CD4-positive, CD25-positive, alpha-beta regulatory T cell (primary cell): ENCODE data around the gene MBOAT1. TPM values are rescaled to one million over a fixed set of nuclear protein-coding genes. Genes with fewer than 3 reads are reported as not detected.

Experiments used
- ATAC-seq, 2 donors: fragments of 150-1000 bp; cut with Tn5 transposase; one replicate each; pipeline ENCODE4 v1.10.0; 2021; ENCODE audit warnings: low read depth in 2 of 2, moderate number of reproducible peaks in 2 of 2, moderate library complexity in 1 of 2
- DNase-seq, 3 donors: peaks; one replicate each; pipeline versions ENCODE4 v3.0.0 to v3.0.0-alpha.2; 2012 to 2022; ENCODE audit warnings: mixed read lengths in 1 of 3
- H3K27ac ChIP-seq: one replicate; pipeline ENCODE4 v1.7.0; 2013; ENCODE audit warnings: mild to moderate bottlenecking, low read length; ENCODE audit not compliant: insufficient read depth, poor library complexity, severe bottlenecking
- H3K27me3 ChIP-seq: one replicate; pipeline ENCODE4 v1.7.0; 2013; ENCODE audit warnings: low read length; ENCODE audit not compliant: control insufficient read depth, insufficient read depth
- H3K36me3 ChIP-seq: one replicate; pipeline ENCODE4 v1.7.0; 2013; ENCODE audit warnings: mild to moderate bottlenecking, low read length, moderate library complexity; ENCODE audit not compliant: control insufficient read depth, insufficient read depth
- H3K4me1 ChIP-seq: 2 replicates; pipeline ENCODE4 v1.7.0; 2013; ENCODE audit warnings: mild to moderate bottlenecking, low read length; ENCODE audit not compliant: insufficient read depth, control insufficient read depth, poor library complexity, severe bottlenecking
- H3K4me3 ChIP-seq: one replicate; pipeline ENCODE4 v1.7.0; 2013; ENCODE audit warnings: low read depth, mild to moderate bottlenecking, low read length, moderate library complexity
- H3K9me3 ChIP-seq, 2 experiments: 1 replicate in 1 of 2; 2 replicates in 1 of 2; pipeline ENCODE4 v1.7.0; 2013; ENCODE audit warnings: low read length in 2 of 2, mild to moderate bottlenecking in 1 of 2, moderate library complexity in 1 of 2; ENCODE audit not compliant: control insufficient read depth in 2 of 2
- H3K27ac Mint-ChIP-seq, 3 donors: one replicate each; pipeline ENCODE4 v1.8.0; 2020 to 2022; ENCODE audit warnings: mild to moderate bottlenecking in 3 of 3, mixed read lengths in 3 of 3, moderate library complexity in 2 of 3
- H3K27me3 Mint-ChIP-seq: one replicate; pipeline ENCODE4 v1.8.0; 2022; ENCODE audit warnings: mild to moderate bottlenecking, mixed read lengths
- H3K36me3 Mint-ChIP-seq: one replicate; pipeline ENCODE4 v1.8.0; 2020; ENCODE audit warnings: mixed read lengths
- H3K4me1 Mint-ChIP-seq, 4 donors: one replicate each; pipeline ENCODE4 v1.8.0; 2020 to 2022; ENCODE audit warnings: mixed read lengths in 4 of 4, mild to moderate bottlenecking in 1 of 4
- H3K4me3 Mint-ChIP-seq, 4 donors: one replicate each; pipeline ENCODE4 v1.8.0; 2020 to 2022; ENCODE audit warnings: mild to moderate bottlenecking in 4 of 4, mixed read lengths in 4 of 4, moderate library complexity in 3 of 4
- H3K9me3 Mint-ChIP-seq, 7 donors: one replicate each; pipeline ENCODE4 v1.8.0; 2020 to 2022; ENCODE audit warnings: mixed read lengths in 7 of 7, mild to moderate bottlenecking in 3 of 7, moderate library complexity in 2 of 7
- polyA plus RNA-seq, 4 donors: library from polyadenylated mRNA; unstranded; fragments of 300-500 nt; fragmentation: Illumina TruSeq; gene quantifications; one replicate each; pipeline ENCODE4 v1.2.3, GENCODE V29; 2021
- total RNA-seq: library from RNA; stranded (reverse); gene quantifications from one replicate; pipeline ENCODE4 v1.2.3, GENCODE V29; 2022

MBOAT1 gene
- total and polyA plus RNA-seq, 5 donors from 2014 or later, result 3.6 to 26.4 (median 6.0) TPM

GRCh38 chr6:20071998-20072397 lies 140.3 kb downstream of the MBOAT1 start:
- Histone ChIP-seq H3K4me3 (no peak overlapping the region), H3K9me3 (peaks cover 0 to 4% of the 10 kb centered on the region in 2 experiments), H3K4me1 (no peaks in the 10 kb centered on the region), H3K36me3 (no peaks in the 10 kb centered on the region), H3K27me3 (peaks cover 4% of the 10 kb centered on the region), H3K27ac (no peak overlapping the region)
- peaks cover 10% of the 10 kb centered on the region for H3K27me3 Mint-ChIP-seq
- DNase-seq (no peak), ATAC-seq (no peak)
- H3K9me3 Mint-ChIP-seq, result peaks cover 1 to 23% (median 9%) of the 10 kb centered on the region in 7 donors
- no peaks in the 10 kb centered on the region for H3K4me1 Mint-ChIP-seq
- H3K27ac Mint-ChIP-seq, result peak overlapping the region in 1 of 3 donors; percentile 59
- no peak overlapping the region for H3K4me3 Mint-ChIP-seq
- H3K36me3 Mint-ChIP-seq, result no peaks in the 10 kb centered on the region

GRCh38 chr6:20070047-20070446 lies 142.2 kb downstream of the MBOAT1 start:
- Histone ChIP-seq H3K36me3 (no peaks in the 10 kb centered on the region), H3K4me3 (no peak overlapping the region), H3K4me1 (no peaks in the 10 kb centered on the region), H3K9me3 (no peaks in the 10 kb centered on the region), H3K27me3 (peaks cover 2% of the 10 kb centered on the region), H3K27ac (no peak overlapping the region)
- ATAC-seq, result no peak
- Mint-ChIP-seq H3K27ac (no peak overlapping the region), H3K4me1 (no peaks in the 10 kb centered on the region), H3K4me3 (no peak overlapping the region), H3K9me3 (peaks cover 0 to 6% (median 3%) of the 10 kb centered on the region in 7 donors), H3K36me3 (no peaks in the 10 kb centered on the region), H3K27me3 (no peaks in the 10 kb centered on the region)
- no peak for DNase-seq

- peaks cover 2% of the 10 kb centered on the region for H3K27me3 ChIP-seq
- no peak overlapping the region for H3K4me3 Mint-ChIP-seq
- no peaks in the 10 kb centered on the region for H3K4me1 Mint-ChIP-seq
- H3K27me3 Mint-ChIP-seq, result no peaks in the 10 kb centered on the region
- ATAC-seq (no peak), DNase-seq (no peak)
- H3K4me3 ChIP-seq, result no peak overlapping the region
- H3K4me1 ChIP-seq, result no peaks in the 10 kb centered on the region
- H3K9me3 Mint-ChIP-seq, result peaks cover 0 to 4% (median 3%) of the 10 kb centered on the region in 7 donors
- H3K27ac ChIP-seq, result no peak overlapping the region
- no peak overlapping the region for H3K27ac Mint-ChIP-seq
- no peaks in the 10 kb centered on the region for H3K36me3 ChIP-seq
- no peaks in the 10 kb centered on the region for H3K36me3 Mint-ChIP-seq
- H3K9me3 ChIP-seq, result no peaks in the 10 kb centered on the region
These were observed 143.2 kb downstream of the MBOAT1 start for GRCh38 chr6:20069021-20069522.

GRCh38 chr6:20068421-20068988 lies 143.8 kb downstream of the MBOAT1 start:
- DNase-seq, result no peak

GRCh38 chr6:20061952-20062351 lies 150.3 kb downstream of the MBOAT1 start:
- Mint-ChIP-seq H3K27me3 (no peaks in the 10 kb centered on the region), H3K27ac (peak overlapping the region; percentile 18 to 67 (median 64)), H3K9me3 (peaks cover 0 to 2% (median 0%) of the 10 kb centered on the region in 7 donors), H3K4me3 (peak overlapping the region in 3 of 4 donors; percentile 13 to 48 (median 20)), H3K4me1 (peaks cover 4 to 10% (median 9%) of the 10 kb centered on the region in 4 donors), H3K36me3 (no peaks in the 10 kb centered on the region)
- Histone ChIP-seq H3K9me3 (no peaks in the 10 kb centered on the region), H3K36me3 (no peaks in the 10 kb centered on the region), H3K4me3 (peak overlapping the region; percentile 34), H3K4me1 (peaks cover 6% of the 10 kb centered on the region), H3K27me3 (no peaks in the 10 kb centered on the region), H3K27ac (no peak overlapping the region)
- DNase-seq, result peak in 2 of 3 donors; percentile 0 to 25
- no peak for ATAC-seq

More at GRCh38 chr6:20068421-20068988, 143.8 kb downstream of the MBOAT1 start:
- H3K36me3 Mint-ChIP-seq, result no peaks in the 10 kb centered on the region
- Histone ChIP-seq H3K36me3 (no peaks in the 10 kb centered on the region), H3K9me3 (no peaks in the 10 kb centered on the region), H3K4me3 (no peak overlapping the region), H3K27ac (no peak overlapping the region), H3K27me3 (peaks cover 2% of the 10 kb centered on the region), H3K4me1 (no peaks in the 10 kb centered on the region)
- H3K27ac Mint-ChIP-seq, result no peak overlapping the region
- H3K27me3 Mint-ChIP-seq, result no peaks in the 10 kb centered on the region
- H3K4me3 Mint-ChIP-seq, result no peak overlapping the region
- no peaks in the 10 kb centered on the region for H3K4me1 Mint-ChIP-seq
- peaks cover 0 to 4% (median 3%) of the 10 kb centered on the region in 7 donors for H3K9me3 Mint-ChIP-seq
- ATAC-seq, result no peak

- H3K4me3 ChIP-seq, result no peak overlapping the region
- peaks cover 6% of the 10 kb centered on the region for H3K4me1 ChIP-seq
- Mint-ChIP-seq H3K36me3 (no peaks in the 10 kb centered on the region), H3K4me1 (peaks cover 4 to 10% (median 9%) of the 10 kb centered on the region in 4 donors), H3K9me3 (peaks cover 0 to 2% (median 0%) of the 10 kb centered on the region in 7 donors), H3K4me3 (no peak overlapping the region), H3K27ac (no peak overlapping the region), H3K27me3 (no peaks in the 10 kb centered on the region)
- DNase-seq (no peak), ATAC-seq (no peak)
- H3K36me3 ChIP-seq, result no peaks in the 10 kb centered on the region
- no peak overlapping the region for H3K27ac ChIP-seq
- H3K27me3 ChIP-seq, result no peaks in the 10 kb centered on the region
- H3K9me3 ChIP-seq, result no peaks in the 10 kb centered on the region
These were observed 152.0 kb downstream of the MBOAT1 start for GRCh38 chr6:20060252-20060651.

- Histone ChIP-seq H3K4me3 (no peak overlapping the region), H3K36me3 (no peaks in the 10 kb centered on the region), H3K9me3 (no peaks in the 10 kb centered on the region), H3K27ac (no peak overlapping the region), H3K4me1 (peaks cover 6% of the 10 kb centered on the region), H3K27me3 (no peaks in the 10 kb centered on the region)
- Mint-ChIP-seq H3K27ac (no peak overlapping the region), H3K4me3 (no peak overlapping the region), H3K9me3 (peaks cover 0 to 2% (median 0%) of the 10 kb centered on the region in 7 donors), H3K4me1 (peaks cover 4 to 14% (median 9%) of the 10 kb centered on the region in 4 donors), H3K27me3 (no peaks in the 10 kb centered on the region), H3K36me3 (no peaks in the 10 kb centered on the region)
- ATAC-seq (no peak), DNase-seq (no peak)
These were observed 153.4 kb downstream of the MBOAT1 start for GRCh38 chr6:20058912-20059311.
